ENCODE results near the gene RASSF7. TPM values are rescaled to one million over a fixed set of nuclear protein-coding genes. Genes with fewer than 3 reads are reported as not detected.
A peak's percentile ranks its signal among the peaks of the same experiment; 100 is the strongest.

The RASSF7 gene
- total RNA-seq, 2 experiments from 2014 or later = 15.1 to 18.0 TPM

DNA sequence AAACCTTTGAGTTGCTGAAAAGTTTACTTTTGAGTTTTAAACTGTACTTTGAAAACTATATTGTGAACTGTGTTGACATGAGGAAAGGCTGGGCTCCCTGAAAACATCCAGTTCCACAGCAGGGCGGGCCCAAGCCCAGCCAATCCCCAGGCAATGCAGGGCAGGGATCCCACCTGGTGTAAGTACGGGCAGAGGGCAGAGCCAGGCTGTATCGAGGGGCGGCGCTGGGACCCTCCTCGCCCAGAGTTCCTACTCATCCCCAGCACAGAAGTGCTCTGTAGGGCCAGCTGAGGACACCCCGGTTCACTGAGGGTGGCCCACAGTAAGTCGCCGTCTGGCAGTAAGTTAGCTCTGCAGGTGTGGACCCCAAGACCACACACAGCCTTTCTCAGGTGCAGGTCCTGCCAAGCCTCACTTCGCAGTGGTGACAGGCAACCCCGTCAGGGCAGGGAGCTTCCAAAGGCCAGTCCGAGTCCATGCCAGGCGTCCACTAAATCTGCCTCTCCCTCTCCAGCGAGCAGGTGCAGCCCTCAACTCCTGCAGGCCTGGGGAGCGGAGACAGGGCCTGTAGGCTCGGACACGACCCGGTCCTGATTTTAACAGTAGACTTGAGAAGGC lies 6.3 kb downstream of the RASSF7 start:
- Histone ChIP-seq H3K79me2 (ENCODE audit: insufficient read depth, low read depth, low read length) (no peaks in the 10 kb centered on the region), H3K27ac (ENCODE audit: low read depth, low read length, poor library complexity, severe bottlenecking) (no peak overlapping the region), H3K9me3 (ENCODE audit: low read length) (no peaks in the 10 kb centered on the region), H3K4me2 (ENCODE audit: low read length) (peak overlapping the region; percentile 94), H4K20me1 (ENCODE audit: insufficient read depth, low read length) (no peaks in the 10 kb centered on the region), H3K4me3 (ENCODE audit: low read depth, low read length, poor library complexity, severe bottlenecking) (peak overlapping the region; percentile 84), H3K36me3 (ENCODE audit: insufficient read depth, low read length) (no peaks in the 10 kb centered on the region), H3K9me2 (ENCODE audit: insufficient read depth, low read length) (no peaks in the 10 kb centered on the region), H3K4me1 (ENCODE audit: insufficient read depth, low read length, poor library complexity, severe bottlenecking) (peaks cover 18% of the 10 kb centered on the region), H2AFZ (ENCODE audit: low read length) (no peak overlapping the region)
- intact Hi-C loops (cut with micrococcal nuclease; ENCODE audit: unreplicated experiment) = loop anchor here (5.0 kb wide), 1 partner anchor 230 kb away; the partner anchor contains the start of gene SLC25A22
- no peak for TF ChIP-seq EZH2phosphoT487 (IDR thresholded peaks at IDR 0.05; ENCODE audit: borderline replicate concordance, low read depth, low read length)
- TF ChIP-seq, protein P1, sequence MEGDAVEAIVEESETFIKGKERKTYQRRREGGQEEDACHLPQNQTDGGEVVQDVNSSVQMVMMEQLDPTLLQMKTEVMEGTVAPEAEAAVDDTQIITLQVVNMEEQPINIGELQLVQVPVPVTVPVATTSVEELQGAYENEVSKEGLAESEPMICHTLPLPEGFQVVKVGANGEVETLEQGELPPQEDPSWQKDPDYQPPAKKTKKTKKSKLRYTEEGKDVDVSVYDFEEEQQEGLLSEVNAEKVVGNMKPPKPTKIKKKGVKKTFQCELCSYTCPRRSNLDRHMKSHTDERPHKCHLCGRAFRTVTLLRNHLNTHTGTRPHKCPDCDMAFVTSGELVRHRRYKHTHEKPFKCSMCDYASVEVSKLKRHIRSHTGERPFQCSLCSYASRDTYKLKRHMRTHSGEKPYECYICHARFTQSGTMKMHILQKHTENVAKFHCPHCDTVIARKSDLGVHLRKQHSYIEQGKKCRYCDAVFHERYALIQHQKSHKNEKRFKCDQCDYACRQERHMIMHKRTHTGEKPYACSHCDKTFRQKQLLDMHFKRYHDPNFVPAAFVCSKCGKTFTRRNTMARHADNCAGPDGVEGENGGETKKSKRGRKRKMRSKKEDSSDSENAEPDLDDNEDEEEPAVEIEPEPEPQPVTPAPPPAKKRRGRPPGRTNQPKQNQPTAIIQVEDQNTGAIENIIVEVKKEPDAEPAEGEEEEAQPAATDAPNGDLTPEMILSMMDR (conservative IDR thresholded peaks at IDR 0.05; ENCODE audit: low read length) = no peak
- POLR2A ChIA-PET = no interaction called here
- DNase-seq (ENCODE audit: low spot score) = no peak
- CTCF ChIA-PET (ENCODE audit: unreplicated experiment) = no interaction called here
- no TSS peak for BruUV-seq (replicated peaks)

DNA sequence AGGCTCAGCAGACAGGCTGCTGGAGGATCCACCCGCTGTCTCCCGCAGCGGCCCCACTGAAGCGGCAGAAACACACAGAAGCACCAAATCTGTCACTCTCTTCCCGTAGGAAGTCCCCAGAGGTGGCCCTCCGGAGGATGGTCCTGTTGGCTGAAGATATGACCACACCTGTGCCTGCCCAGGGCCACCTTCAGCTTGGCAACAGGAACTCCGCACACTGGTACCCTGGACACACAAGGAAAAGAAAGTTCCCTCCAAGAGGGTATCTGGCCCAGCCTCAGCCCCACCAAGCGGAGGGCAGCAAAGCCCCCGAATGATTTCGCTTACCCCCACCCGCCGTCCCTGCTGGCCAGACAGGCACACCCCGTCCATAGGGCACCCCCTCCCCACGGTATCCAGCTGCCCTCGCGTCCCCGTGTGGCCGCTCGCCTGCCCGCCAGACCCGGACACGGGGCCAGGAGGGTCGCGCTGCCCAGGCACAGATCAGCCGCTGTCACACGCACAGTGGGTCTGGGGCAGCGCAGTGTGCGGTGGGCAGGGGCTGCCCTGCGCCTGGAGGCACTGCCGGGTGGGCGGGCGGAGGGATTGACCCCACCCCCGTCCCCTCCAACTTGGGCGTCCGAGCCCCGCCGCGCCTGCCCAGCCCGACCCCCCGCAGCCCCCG lies 7.0 kb downstream of the RASSF7 start:
- ChIA-PET CTCF (ENCODE audit: unreplicated experiment) (no interaction called here), POLR2A (interaction anchor here (1.0 kb wide), 1 partner anchor 32 kb away, joined by 4 read pairs; no protein-coding TSS in a partner anchor)
- no peaks in the 10 kb centered on the region for H3K79me2 ChIP-seq (ENCODE audit: insufficient read depth, low read depth, low read length)
- H3K9me2 ChIP-seq (ENCODE audit: insufficient read depth, low read length) = no peaks in the 10 kb centered on the region
- peak overlapping the region; percentile 94 for H3K4me2 ChIP-seq (ENCODE audit: low read length)
- DNase-seq (ENCODE audit: low spot score) = no peak
- no peaks in the 10 kb centered on the region for H4K20me1 ChIP-seq (ENCODE audit: insufficient read depth, low read length)
- peak overlapping the region; percentile 68; the same call in 1 of the 2 replicates for H2AFZ ChIP-seq (ENCODE audit: low read length)
- peak overlapping the region; percentile 84 for H3K4me3 ChIP-seq (ENCODE audit: low read depth, low read length, poor library complexity, severe bottlenecking)
- no peaks in the 10 kb centered on the region for H3K9me3 ChIP-seq (ENCODE audit: low read length)
- no peaks in the 10 kb centered on the region for H3K36me3 ChIP-seq (ENCODE audit: insufficient read depth, low read length)
- intact Hi-C loops (cut with micrococcal nuclease; ENCODE audit: unreplicated experiment) = loop anchor here (5.0 kb wide), 1 partner anchor 230 kb away; the partner anchor contains the start of gene SLC25A22
- TF ChIP-seq, protein P1 (conservative IDR thresholded peaks at IDR 0.05; ENCODE audit: low read length) = no peak
- TF ChIP-seq EZH2phosphoT487 (IDR thresholded peaks at IDR 0.05; ENCODE audit: borderline replicate concordance, low read depth, low read length) = no peak
- BruUV-seq (replicated peaks) = no TSS peak
- peaks cover 18% of the 10 kb centered on the region for H3K4me1 ChIP-seq (ENCODE audit: insufficient read depth, low read length, poor library complexity, severe bottlenecking)
- H3K27ac ChIP-seq (ENCODE audit: low read depth, low read length, poor library complexity, severe bottlenecking) = no peak overlapping the region

Data from OCI-LY7 (cell line).